ENCODE data around the gene SEPTIN1. TPM values are rescaled to one million over a fixed set of nuclear protein-coding genes. Genes with fewer than 3 reads are reported as not detected.

SEPTIN1 gene
- total RNA-seq, 1 experiment from 2014 or later = 3.4 TPM

- ChIA-PET RAD21 (ENCODE audit: low non-redundant PET in 1 of 2, low total read pairs in 2 of 2, uncharacterized antibody in 2 of 2, unreplicated experiment in 2 of 2) (interaction anchor here (1.0 to 1.2 kb wide), 2 partner anchors 40 to 74 kb away, joined by 3 to 4 read pairs; partner anchors contain the start of genes DCTPP1 (in 1 of the 2) and ZNF48 (in 1 of the 2)), CTCF (interaction anchor here (0.6 to 2.0 kb wide), 4 partner anchors 9 to 243 kb away, joined by 3 to 10 read pairs (median 6); partner anchors contain the start of gene TBC1D10B), POLR2A (interaction anchor here (2.5 kb wide), 1 partner anchor 15 kb away, joined by 15 read pairs; the partner anchor contains the start of gene TBC1D10B)
- no peaks in the 10 kb centered on the region for H4K20me1 ChIP-seq (ENCODE audit: insufficient read depth)
- no peaks in the 10 kb centered on the region for H3K27me3 ChIP-seq (ENCODE audit: insufficient read depth, low read length)
- peak within 1 kb of the TSS; percentile 99 for H3K9ac ChIP-seq (ENCODE audit: low read length)
- no peaks in the 10 kb centered on the region for H3K9me3 ChIP-seq (ENCODE audit: control insufficient read depth in 1 of 2, insufficient read depth in 1 of 2, low read depth in 1 of 2, low read length in 2 of 2)
- no peaks in the 10 kb centered on the region for H3K9me2 ChIP-seq (ENCODE audit: insufficient read depth)
- BruUV-seq (replicated peaks) = TSS peak; percentile 93
- no peak within 1 kb of the TSS for H2AFZ ChIP-seq (ENCODE audit: low read depth, low read length, poor library complexity, severe bottlenecking)
- ATAC-seq = peak; percentile 81
- peak within 1 kb of the TSS; percentile 92 for H3K27ac ChIP-seq (ENCODE audit: low read depth, low read length)
- peak; percentile 99 for DNase-seq (ENCODE audit: low read depth, low spot score)
- intact Hi-C loops (cut with micrococcal nuclease) = loop anchor here (1.0 kb wide), 1 partner anchor 40 kb away; the partner anchor contains the start of gene ZNF48
- H3K4me3 ChIP-seq (replicated peaks in 1 of 2; ENCODE audit: low read depth in 1 of 2, low read length in 2 of 2) = peak within 1 kb of the TSS; percentile 86 to 92
- H3K79me2 ChIP-seq (ENCODE audit: insufficient read depth, low read length) = peaks cover 42% of the 10 kb centered on the region
- H3K4me2 ChIP-seq (ENCODE audit: low read length) = peak within 1 kb of the TSS; percentile 74
- H3K4me1 ChIP-seq (ENCODE audit: control insufficient read depth in 1 of 2, insufficient read depth in 2 of 2, low read length in 2 of 2) = peaks cover 39 to 54% of the 10 kb centered on the region in 2 experiments
- H3K36me3 ChIP-seq (ENCODE audit: control insufficient read depth in 1 of 2, insufficient read depth in 2 of 2, low read length in 2 of 2) = peaks cover 14 to 57% of the 10 kb centered on the region in 2 experiments
- TF ChIP-seq ZBTB33 (IDR thresholded peaks at IDR 0.05; ENCODE audit: extremely low read depth, insufficient replicate concordance, low read length) (no peak), EGR1 (IDR thresholded peaks at IDR 0.05; ENCODE audit: low read depth) (peak; percentile 92), CTCF (IDR thresholded peaks at IDR 0.05 in 2 of 3, conservative IDR thresholded peaks at IDR 0.05 in 1 of 3; ENCODE audit: borderline replicate concordance in 1 of 3, insufficient read depth in 1 of 3, low read depth in 2 of 3, low read length in 2 of 3) (0 out of 6 replicates have a peak, but pooled peaks of 1 of the 3 experiments have one; percentile 18), SIN3A (IDR thresholded peaks at IDR 0.05; ENCODE audit: low read depth) (peak; percentile 33; the same call in 1 of the 2 replicates), RAD21 (IDR thresholded peaks at IDR 0.05; ENCODE audit: low read depth) (no peak; the same call in 1 of the 2 replicates), ELF1 (IDR thresholded peaks at IDR 0.05; ENCODE audit: borderline replicate concordance, low read depth) (peak; percentile 99), FOSL1 (IDR thresholded peaks at IDR 0.05; ENCODE audit: low read depth) (peak; percentile 77), ATF3 (IDR thresholded peaks at IDR 0.05) (no peak), CBX3 (IDR thresholded peaks at IDR 0.05; ENCODE audit: low read depth) (no peak), SP1 (IDR thresholded peaks at IDR 0.05; ENCODE audit: low read depth) (peak; percentile 57), REST (IDR thresholded peaks at IDR 0.05; ENCODE audit: low read depth) (no peak), JUND (IDR thresholded peaks at IDR 0.05) (peak; percentile 13; the same call in 1 of the 2 replicates), POLR2A (IDR thresholded peaks at IDR 0.05; ENCODE audit: borderline replicate concordance, extremely low read depth, insufficient read depth, insufficient read length) (peak; percentile 36), YY1 (IDR thresholded peaks at IDR 0.05; ENCODE audit: extremely low read depth, insufficient replicate concordance, low read depth, low read length) (peak; percentile 85), ZFX (IDR thresholded peaks at IDR 0.05) (no peak), SRF (IDR thresholded peaks at IDR 0.05; ENCODE audit: low read depth) (no peak), EZH2 (IDR thresholded peaks at IDR 0.05) (no peak), TCF7L2 (IDR thresholded peaks at IDR 0.05; ENCODE audit: borderline replicate concordance, extremely low read depth, insufficient read depth, insufficient read length) (no peak)
These were observed 27.0 kb downstream of the SEPTIN1 start, which contains the start of gene CD2BP2 for GRCh38 chr16:30355144-30355953. Gene CD2BP2, minus strand, starts transcription at chr16:30355308. Its CDS starts 627 bp downstream, at chr16:30354681.

Measured in HCT116 (cell line).